Fibroblast of pulmonary artery (primary cell): Measurements from ENCODE around the gene TES.

Experiments
- DNase-seq: peaks from one replicate; pipeline ENCODE4 v3.0.0-alpha.2; 2010; ENCODE audit warnings: low read depth
- H3K4me3 ChIP-seq: replicated peaks from 2 replicates; pipeline ENCODE4 v1.5.1; 2011; ENCODE audit warnings: low read depth, mild to moderate bottlenecking, control low read depth, low read length, moderate library complexity
- CTCF ChIP-seq: IDR thresholded peaks from 2 replicates; pipeline ENCODE4 v1.5.1; 2011; ENCODE audit warnings: mild to moderate bottlenecking, control low read depth, low read length, inconsistent platforms; ENCODE audit errors: missing control alignments

Gene TES

GRCh38 chr7:116218747-116219146, 8.4 kb downstream of the TES start:
- no peak for TF ChIP-seq CTCF
- H3K4me3 ChIP-seq: no peak overlapping the region
- no peak for DNase-seq

GRCh38 chr7:116219288-116219687, 8.9 kb downstream of the TES start:
- no peak for DNase-seq
- TF ChIP-seq CTCF: no peak
- H3K4me3 ChIP-seq: no peak overlapping the region

- no peak for DNase-seq
- H3K4me3 ChIP-seq: no peak overlapping the region
- TF ChIP-seq CTCF: no peak
Measured at GRCh38 chr7:116219834-116220233, 9.5 kb downstream of the TES start.

- no peak overlapping the region for H3K4me3 ChIP-seq
- no peak for TF ChIP-seq CTCF
- no peak for DNase-seq
Measured at GRCh38 chr7:116222501-116222900, 12.2 kb downstream of the TES start.

GRCh38 chr7:116223588-116223987, 13.2 kb downstream of the TES start:
- no peak for TF ChIP-seq CTCF
- no peak for DNase-seq
- no peak overlapping the region for H3K4me3 ChIP-seq

GRCh38 chr7:116224492-116225098, 14.3 kb downstream of the TES start:
- no peak for TF ChIP-seq CTCF
- no peak overlapping the region for H3K4me3 ChIP-seq
- no peak for DNase-seq

- no peak for DNase-seq
- no peak overlapping the region for H3K4me3 ChIP-seq
- TF ChIP-seq CTCF: no peak
Measured at GRCh38 chr7:116225860-116226259, 15.5 kb downstream of the TES start.
